ENCODE measurements around the gene MIPOL1.

GRCh38 chr14:37422319-37422718 is 224.6 kb downstream of the MIPOL1 start:
- no peak for TF ChIP-seq ZNF707 (tag by site-specific recombination; IDR thresholded peaks at IDR 0.05)
- TF ChIP-seq GLI4 (tag by site-specific recombination; IDR thresholded peaks at IDR 0.05): no peak
- TF ChIP-seq ZBTB11 (tag by site-specific recombination; conservative IDR thresholded peaks at IDR 0.05; ENCODE audit: low read depth): no peak
- TF ChIP-seq, protein P1, sequence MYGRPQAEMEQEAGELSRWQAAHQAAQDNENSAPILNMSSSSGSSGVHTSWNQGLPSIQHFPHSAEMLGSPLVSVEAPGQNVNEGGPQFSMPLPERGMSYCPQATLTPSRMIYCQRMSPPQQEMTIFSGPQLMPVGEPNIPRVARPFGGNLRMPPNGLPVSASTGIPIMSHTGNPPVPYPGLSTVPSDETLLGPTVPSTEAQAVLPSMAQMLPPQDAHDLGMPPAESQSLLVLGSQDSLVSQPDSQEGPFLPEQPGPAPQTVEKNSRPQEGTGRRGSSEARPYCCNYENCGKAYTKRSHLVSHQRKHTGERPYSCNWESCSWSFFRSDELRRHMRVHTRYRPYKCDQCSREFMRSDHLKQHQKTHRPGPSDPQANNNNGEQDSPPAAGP (tag by site-specific recombination; IDR thresholded peaks at IDR 0.05): no peak
- no peak for TF ChIP-seq GFI1B (tag by site-specific recombination; IDR thresholded peaks at IDR 0.05)
- no peak for TF ChIP-seq ZNF335 (tag by site-specific recombination; conservative IDR thresholded peaks at IDR 0.05)
